SK-N-MC (cell line): Measurements from ENCODE around the gene CSF2.

Experiments used
- DNase-seq: peaks from one replicate; pipeline ENCODE4 v3.0.0-alpha.2; 2011; ENCODE audit warnings: low read depth, low spot score
- H3K27ac ChIP-seq: fragments of 200-600 bp; sonication (generic); 2 replicates; pipeline ENCODE4 v1.5.1; 2016; ENCODE audit warnings: mixed run types
- H3K36me3 ChIP-seq: fragments of 200-600 bp; sonication (generic); 2 replicates; pipeline ENCODE4 v1.6.1; 2017; ENCODE audit warnings: antibody characterized with exemption, low read length, mixed read lengths; ENCODE audit not compliant: insufficient read depth
- H3K4me3 ChIP-seq: fragments of 200-600 bp; sonication (generic); 2 replicates; pipeline ENCODE4 v1.5.1; 2016
- H3K9ac ChIP-seq: fragments of 200-600 bp; sonication (generic); 2 replicates; pipeline ENCODE4 v1.8.0; 2017; ENCODE audit warnings: mixed run types, mixed read lengths; ENCODE audit not compliant: insufficient read length
- H3K9me3 ChIP-seq: fragments of 200-600 bp; sonication (generic); 2 replicates; pipeline ENCODE4 v1.6.1; 2017; ENCODE audit warnings: low read depth, mild to moderate bottlenecking, antibody characterized with exemption, low read length, moderate library complexity, mixed read lengths
- EZH2 ChIP-seq: fragments of 200-600 bp; sonication (generic); IDR thresholded peaks from one replicate; pipeline ENCODE4 v1.6.1; 2017; ENCODE audit warnings: antibody characterized with exemption
- FOXP2 ChIP-seq: optimal IDR thresholded peaks from 2 replicates; pipeline ENCODE3; 2011; ENCODE audit warnings: mild to moderate bottlenecking, moderate library complexity; ENCODE audit not compliant: insufficient read depth; ENCODE audit errors: extremely low read length, control extremely low read depth
- POLR2AphosphoS5 ChIP-seq: IDR thresholded peaks from 2 replicates; pipeline ENCODE4 v1.6.1; 2012; ENCODE audit warnings: mild to moderate bottlenecking, low read depth, low read length, borderline replicate concordance

The CSF2 gene

GRCh38 chr5:132057498-132058255 is 15.9 kb upstream of the CSF2 start:
- Histone ChIP-seq H3K4me3 (no peak overlapping the region), H3K9ac (no peak overlapping the region), H3K36me3 (no peaks in the 10 kb centered on the region), H3K9me3 (no peaks in the 10 kb centered on the region), H3K27ac (no peak overlapping the region)
- DNase-seq, result no peak
- TF ChIP-seq FOXP2 (no peak), EZH2 (no peak), POLR2AphosphoS5 (no peak)

GRCh38 chr5:132058646-132059042 is 14.9 kb upstream of the CSF2 start:
- no peak overlapping the region for H3K9ac ChIP-seq
- no peaks in the 10 kb centered on the region for H3K36me3 ChIP-seq
- no peak overlapping the region for H3K27ac ChIP-seq
- no peak for DNase-seq
- H3K9me3 ChIP-seq, result no peaks in the 10 kb centered on the region
- no peak for TF ChIP-seq EZH2
- no peak for TF ChIP-seq POLR2AphosphoS5
- no peak for TF ChIP-seq FOXP2
- no peak overlapping the region for H3K4me3 ChIP-seq

- Histone ChIP-seq H3K36me3 (no peaks in the 10 kb centered on the region), H3K9me3 (no peaks in the 10 kb centered on the region), H3K27ac (no peak overlapping the region), H3K9ac (no peak overlapping the region), H3K4me3 (no peak overlapping the region)
- TF ChIP-seq FOXP2 (no peak), EZH2 (no peak), POLR2AphosphoS5 (no peak)
- DNase-seq, result no peak
Measured at GRCh38 chr5:132059043-132059695, 14.4 kb upstream of the CSF2 start.

- TF ChIP-seq FOXP2 (no peak), POLR2AphosphoS5 (no peak), EZH2 (no peak)
- H3K9ac ChIP-seq, result no peak overlapping the region
- H3K9me3 ChIP-seq, result no peaks in the 10 kb centered on the region
- H3K27ac ChIP-seq, result no peak overlapping the region
- no peaks in the 10 kb centered on the region for H3K36me3 ChIP-seq
- H3K4me3 ChIP-seq, result no peak overlapping the region
- no peak for DNase-seq
Measured at GRCh38 chr5:132059696-132060500, 13.7 kb upstream of the CSF2 start.

GRCh38 chr5:132060501-132061161 is 13.0 kb upstream of the CSF2 start, which contains the start of gene IL3:
TSS of gene IL3 (plus strand) at chr5:132060655. CDS start at chr5:132060707, 52 bp downstream.
- Histone ChIP-seq H3K36me3 (no peaks in the 10 kb centered on the region), H3K9me3 (no peaks in the 10 kb centered on the region), H3K27ac (no peak within 1 kb of the TSS), H3K9ac (no peak within 1 kb of the TSS), H3K4me3 (no peak within 1 kb of the TSS)
- TF ChIP-seq EZH2 (no peak), POLR2AphosphoS5 (no peak), FOXP2 (no peak)
- no peak for DNase-seq

- Histone ChIP-seq H3K27ac (no peak overlapping the region), H3K36me3 (no peaks in the 10 kb centered on the region), H3K9me3 (no peaks in the 10 kb centered on the region), H3K4me3 (no peak overlapping the region), H3K9ac (no peak overlapping the region)
- no peak for TF ChIP-seq EZH2
- no peak for TF ChIP-seq FOXP2
- no peak for TF ChIP-seq POLR2AphosphoS5
- DNase-seq, result peak; percentile 12
Measured at GRCh38 chr5:132063090-132063911, 10.3 kb upstream of the CSF2 start.

GRCh38 chr5:132064140-132064539 is 9.4 kb upstream of the CSF2 start:
- Histone ChIP-seq H3K9me3 (no peaks in the 10 kb centered on the region), H3K4me3 (no peak overlapping the region), H3K27ac (no peak overlapping the region), H3K36me3 (no peaks in the 10 kb centered on the region), H3K9ac (no peak overlapping the region)
- no peak for DNase-seq
- TF ChIP-seq POLR2AphosphoS5, result no peak
